Measurements from ENCODE around the gene MRPL43. TPM values are rescaled to one million over a fixed set of nuclear protein-coding genes. Genes with fewer than 3 reads are reported as not detected.

The MRPL43 gene
- total and polyA plus RNA-seq, 2 donors (not counting 3 experiments of a cell fraction or from before 2014, with no cell fraction given) = 75.0 to 144 TPM

DNA sequence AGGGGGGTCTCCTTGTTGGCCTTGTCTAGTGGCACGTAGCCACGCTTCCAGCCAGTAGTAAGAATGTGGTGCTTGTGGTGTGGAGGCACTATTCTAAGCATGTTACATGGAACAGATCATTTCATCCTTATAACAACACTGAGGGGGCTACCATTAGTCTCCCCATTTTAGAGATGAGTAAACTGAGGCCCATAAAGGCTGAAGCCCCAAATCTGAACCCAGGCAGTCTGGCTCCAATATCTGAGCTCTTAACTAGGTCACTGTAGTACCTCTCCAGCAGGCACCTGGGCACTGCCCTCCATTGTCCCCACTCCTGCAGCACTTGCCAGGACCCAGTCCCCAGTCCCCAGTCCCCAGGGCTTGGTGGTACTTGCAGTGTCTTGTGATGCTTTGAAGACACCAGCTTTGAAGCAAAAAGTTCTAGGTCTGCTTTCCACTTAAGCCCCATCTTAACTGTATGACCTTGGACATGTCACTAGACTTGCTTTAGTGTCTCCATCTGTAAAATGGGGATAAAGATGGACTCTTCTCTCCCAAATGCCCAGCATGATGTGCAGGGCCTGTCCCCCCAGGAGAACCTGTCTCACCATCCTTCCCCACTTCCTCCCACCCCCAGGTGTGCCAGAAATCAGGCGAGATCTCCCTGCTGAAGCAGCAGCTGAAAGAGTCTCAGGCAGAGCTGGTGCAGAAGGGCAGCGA, 18.7 kb upstream of the MRPL43 start:
- Histone ChIP-seq H3K27ac (ENCODE audit: insufficient read depth, low read depth, low read length) (no peak overlapping the region), H3K9me3 (replicated peaks; ENCODE audit: control insufficient read depth, insufficient read depth, low read length) (no peaks in the 10 kb centered on the region), H3K9ac (replicated peaks; ENCODE audit: extremely low read depth, insufficient read depth, low read length) (no peak overlapping the region), H3K4me2 (ENCODE audit: insufficient read depth, low read length) (no peak overlapping the region), H4K20me1 (replicated peaks; ENCODE audit: control insufficient read depth, extremely low read depth, insufficient read depth, low read length) (no peaks in the 10 kb centered on the region), H3K79me2 (ENCODE audit: control insufficient read depth, insufficient read depth, low read length) (peaks cover 21% of the 10 kb centered on the region), H3K4me1 (ENCODE audit: control insufficient read depth, extremely low read depth, insufficient read depth, low read length) (peaks cover 10% of the 10 kb centered on the region), H3K36me3 (ENCODE audit: control insufficient read depth in 2 of 2, extremely low read depth in 1 of 2, insufficient read depth in 2 of 2, low read length in 2 of 2) (peaks cover 15 to 33% of the 10 kb centered on the region in 2 experiments), H3K4me3 (replicated peaks in 1 of 3; ENCODE audit: insufficient read depth in 1 of 3, low read depth in 1 of 3, low read length in 3 of 3) (no peak overlapping the region), H3K9me1 (replicated peaks; ENCODE audit: control insufficient read depth, extremely low read depth, insufficient read depth, low read length) (no peaks in the 10 kb centered on the region), H2AFZ (ENCODE audit: low read depth, low read length) (no peak overlapping the region), H3K27me3 (ENCODE audit: control insufficient read depth in 2 of 2, insufficient read depth in 2 of 2, low read length in 2 of 2) (no peaks in the 10 kb centered on the region)
- no peak for DNase-seq (ENCODE audit: low read depth, low spot score)
- FAIRE-seq = no peak
- dilution Hi-C loops (cut with MboI; ENCODE audit: extremely low pct_ligation_motif_present, low sequenced_read_pairs) = no loop called here
- POLR2A ChIA-PET = no interaction called here
- CTCF ChIA-PET = interaction anchor here (1.0 to 8.8 kb wide), 2 partner anchors 10 to 11 kb away, joined by 4 to 92 read pairs; no protein-coding TSS in a partner anchor
- intact Hi-C loops (cut with micrococcal nuclease) = no loop called here
- no peak for TF ChIP-seq POLR2AphosphoS5 (IDR thresholded peaks at IDR 0.05; ENCODE audit: insufficient read depth, low read depth, low read length)
- no peak for TF ChIP-seq JUN (IDR thresholded peaks at IDR 0.05; ENCODE audit: borderline replicate concordance, insufficient read depth, insufficient read length, low read depth)
- no peak for TF ChIP-seq FOS (IDR thresholded peaks at IDR 0.05; ENCODE audit: borderline replicate concordance, insufficient read depth, low read length)
- no peak for TF ChIP-seq GATA2 (IDR thresholded peaks at IDR 0.05; ENCODE audit: insufficient read depth, insufficient read length, low read depth, low read length)
- no peak for TF ChIP-seq MYC (IDR thresholded peaks at IDR 0.05; ENCODE audit: low read depth, low read length)
- TF ChIP-seq, protein P1, sequence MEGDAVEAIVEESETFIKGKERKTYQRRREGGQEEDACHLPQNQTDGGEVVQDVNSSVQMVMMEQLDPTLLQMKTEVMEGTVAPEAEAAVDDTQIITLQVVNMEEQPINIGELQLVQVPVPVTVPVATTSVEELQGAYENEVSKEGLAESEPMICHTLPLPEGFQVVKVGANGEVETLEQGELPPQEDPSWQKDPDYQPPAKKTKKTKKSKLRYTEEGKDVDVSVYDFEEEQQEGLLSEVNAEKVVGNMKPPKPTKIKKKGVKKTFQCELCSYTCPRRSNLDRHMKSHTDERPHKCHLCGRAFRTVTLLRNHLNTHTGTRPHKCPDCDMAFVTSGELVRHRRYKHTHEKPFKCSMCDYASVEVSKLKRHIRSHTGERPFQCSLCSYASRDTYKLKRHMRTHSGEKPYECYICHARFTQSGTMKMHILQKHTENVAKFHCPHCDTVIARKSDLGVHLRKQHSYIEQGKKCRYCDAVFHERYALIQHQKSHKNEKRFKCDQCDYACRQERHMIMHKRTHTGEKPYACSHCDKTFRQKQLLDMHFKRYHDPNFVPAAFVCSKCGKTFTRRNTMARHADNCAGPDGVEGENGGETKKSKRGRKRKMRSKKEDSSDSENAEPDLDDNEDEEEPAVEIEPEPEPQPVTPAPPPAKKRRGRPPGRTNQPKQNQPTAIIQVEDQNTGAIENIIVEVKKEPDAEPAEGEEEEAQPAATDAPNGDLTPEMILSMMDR (IDR thresholded peaks at IDR 0.05; ENCODE audit: extremely low read depth in 1 of 2, insufficient read depth in 1 of 2, low read depth in 1 of 2, low read length in 2 of 2) = no peak
- TF ChIP-seq POLR2A (IDR thresholded peaks at IDR 0.05; ENCODE audit: low read depth, low read length) = no peak
- TF ChIP-seq, protein P2, sequence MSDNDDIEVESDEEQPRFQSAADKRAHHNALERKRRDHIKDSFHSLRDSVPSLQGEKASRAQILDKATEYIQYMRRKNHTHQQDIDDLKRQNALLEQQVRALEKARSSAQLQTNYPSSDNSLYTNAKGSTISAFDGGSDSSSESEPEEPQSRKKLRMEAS (IDR thresholded peaks at IDR 0.05; ENCODE audit: insufficient read depth, insufficient read length) = no peak
- no peak for TF ChIP-seq EZH2 (IDR thresholded peaks at IDR 0.05; ENCODE audit: borderline replicate concordance, low read depth, low read length, severe bottlenecking)
- no TSS peak for BruUV-seq (replicated peaks)
